ENCODE results near the gene F2. TPM values are rescaled to one million over a fixed set of nuclear protein-coding genes. Genes with fewer than 3 reads are reported as not detected.
"Not testable (repeated sequence)": the region's sequence is repeated elsewhere in the genome, so short reads cannot be mapped to it uniquely, and the experiment has no call there.

Gene F2
- 1,000 to 10,000 TPM in 3 of 6 experiments, 100 to 1,000 TPM in 3; 825 to 1,339 (median 1,089) TPM for total RNA-seq
- long read RNA-seq, transcript F2-201 (14 exons, 2,023 nt): major isoform, 1,124 of 1,306 reads
- long read RNA-seq, partial matches to known transcripts: 56 of 1,306 reads
- long read RNA-seq, other reads (novel, unspliced or antisense): 122 of 1,306 reads

DNA sequence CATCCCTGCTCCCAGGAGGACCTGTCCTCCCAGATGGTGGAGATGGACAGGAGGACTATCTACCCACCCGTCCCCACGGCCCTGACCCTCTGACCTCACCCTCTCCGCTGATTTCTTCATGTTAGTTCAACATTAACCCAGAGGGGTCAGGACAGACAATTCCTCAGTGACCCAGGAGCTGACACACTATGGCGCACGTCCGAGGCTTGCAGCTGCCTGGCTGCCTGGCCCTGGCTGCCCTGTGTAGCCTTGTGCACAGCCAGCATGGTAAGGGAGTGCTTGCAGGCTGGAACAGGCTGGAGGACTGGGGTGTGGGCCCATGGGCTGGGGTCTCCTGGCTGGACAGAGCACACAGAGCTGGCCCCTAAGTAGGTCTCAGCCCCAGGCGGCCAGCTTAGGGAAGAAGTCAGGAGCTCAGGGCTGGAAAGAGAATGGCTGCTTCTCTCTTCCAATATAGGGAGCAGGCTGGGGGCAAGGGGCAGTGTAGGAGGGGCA lies at the start of gene F2:
Gene F2, plus strand, starts transcription at position 166 of the 495 bp plus-strand sequence. Its CDS starts 23 bp downstream, at position 189.
- Histone ChIP-seq H3K27me3 (no peaks in the 10 kb centered on the region), H3K9me3 (no peaks in the 10 kb centered on the region), H3K36me3 (peaks cover 0 to 22% (median 9%) of the 10 kb centered on the region in 4 donors), H3K27ac (peak within 1 kb of the TSS; percentile 63 to 94 (median 81)), H3K4me3 (peak within 1 kb of the TSS; percentile 51 to 88 (median 87)), H3K4me1 (peaks cover 0 to 60% (median 20%) of the 10 kb centered on the region in 4 donors)
- 42% methylated on average over 2 of the region's 7 CpGs for WGBS (ENCODE audit: insufficient coverage, low coverage, low lambda C conversion rate, missing lambda C conversion rate)
- peak; percentile 82 to 93 (median 89) for DNase-seq
- TF ChIP-seq POLR2A (IDR thresholded peaks at IDR 0.05): peak; percentile 92
- TF ChIP-seq, protein P1, sequence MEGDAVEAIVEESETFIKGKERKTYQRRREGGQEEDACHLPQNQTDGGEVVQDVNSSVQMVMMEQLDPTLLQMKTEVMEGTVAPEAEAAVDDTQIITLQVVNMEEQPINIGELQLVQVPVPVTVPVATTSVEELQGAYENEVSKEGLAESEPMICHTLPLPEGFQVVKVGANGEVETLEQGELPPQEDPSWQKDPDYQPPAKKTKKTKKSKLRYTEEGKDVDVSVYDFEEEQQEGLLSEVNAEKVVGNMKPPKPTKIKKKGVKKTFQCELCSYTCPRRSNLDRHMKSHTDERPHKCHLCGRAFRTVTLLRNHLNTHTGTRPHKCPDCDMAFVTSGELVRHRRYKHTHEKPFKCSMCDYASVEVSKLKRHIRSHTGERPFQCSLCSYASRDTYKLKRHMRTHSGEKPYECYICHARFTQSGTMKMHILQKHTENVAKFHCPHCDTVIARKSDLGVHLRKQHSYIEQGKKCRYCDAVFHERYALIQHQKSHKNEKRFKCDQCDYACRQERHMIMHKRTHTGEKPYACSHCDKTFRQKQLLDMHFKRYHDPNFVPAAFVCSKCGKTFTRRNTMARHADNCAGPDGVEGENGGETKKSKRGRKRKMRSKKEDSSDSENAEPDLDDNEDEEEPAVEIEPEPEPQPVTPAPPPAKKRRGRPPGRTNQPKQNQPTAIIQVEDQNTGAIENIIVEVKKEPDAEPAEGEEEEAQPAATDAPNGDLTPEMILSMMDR (IDR thresholded peaks at IDR 0.05): no peak
- peak; percentile 73 to 80 (median 76) for ATAC-seq
- intact Hi-C loops (cut with DNase I): no loop called here

DNA sequence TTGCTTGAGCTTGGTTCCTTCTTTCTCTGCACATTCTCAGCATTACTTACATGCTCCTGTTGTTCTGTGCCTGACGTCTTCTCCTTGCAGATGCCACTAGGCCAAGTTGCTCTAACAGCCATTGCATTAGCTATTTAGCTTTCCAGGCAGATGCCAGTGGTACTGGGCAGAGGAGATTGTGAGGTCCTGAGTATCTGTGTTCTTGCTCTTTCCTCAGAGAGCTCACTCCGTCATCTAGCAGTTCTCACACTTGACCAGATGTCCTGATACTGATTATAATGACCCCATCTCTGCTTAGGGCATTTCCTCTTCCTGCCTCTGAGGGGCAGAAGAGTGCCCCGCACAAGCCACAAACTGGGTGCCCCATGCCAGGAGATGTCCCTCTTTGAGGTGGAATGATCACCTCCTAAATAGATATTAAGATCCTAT lies 49.3 kb upstream of the F2 start:
- DNase-seq (no peak), ATAC-seq (peak; percentile 52 to 60 (median 58))
- H3K9me3 ChIP-seq: no peaks in the 10 kb centered on the region
- H3K4me3 ChIP-seq: no peak overlapping the region
- H3K27me3 ChIP-seq: no peaks in the 10 kb centered on the region
- TF ChIP-seq, protein P1 (IDR thresholded peaks at IDR 0.05): peak; percentile 31 to 59 (median 44)
- TF ChIP-seq POLR2A (IDR thresholded peaks at IDR 0.05): no peak
- H3K4me1 ChIP-seq: peaks cover 0 to 13% (median 6%) of the 10 kb centered on the region in 4 donors
- WGBS (ENCODE audit: insufficient coverage, low coverage, low lambda C conversion rate, missing lambda C conversion rate): 51% methylated on average over 3 of the region's 3 CpGs
- no peak overlapping the region for H3K27ac ChIP-seq
- intact Hi-C loops (cut with DNase I): no loop called here
- peaks cover 0 to 80% (median 34%) of the 10 kb centered on the region in 4 donors for H3K36me3 ChIP-seq

DNA sequence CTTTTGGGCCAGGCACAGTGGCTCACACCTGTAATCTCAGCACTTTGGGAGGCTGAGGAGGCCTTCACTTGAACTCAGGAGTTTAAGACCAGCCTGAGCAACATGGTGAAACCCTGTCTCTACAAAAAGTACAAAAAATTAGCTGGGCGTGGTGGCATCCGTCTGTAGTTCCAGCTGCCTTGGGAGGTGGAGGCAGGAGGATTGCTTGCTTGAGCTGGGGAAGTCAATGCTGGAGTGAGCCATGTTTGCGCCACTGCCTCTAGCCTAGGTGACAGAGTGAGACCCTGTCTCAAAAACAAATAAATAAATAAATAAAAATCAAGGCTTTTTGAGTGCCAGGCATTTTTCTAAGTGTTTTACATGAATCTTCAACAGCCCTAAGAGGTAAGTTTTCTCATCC lies 48.5 kb upstream of the F2 start:
- ATAC-seq; H3K9me3 ChIP-seq; H3K4me3 ChIP-seq; H3K27me3 ChIP-seq; DNase-seq; intact Hi-C loops (cut with DNase I): not testable (repeated sequence)
- H3K36me3 ChIP-seq: peaks cover 0 to 72% (median 34%) of the 10 kb centered on the region in 4 donors
- H3K27ac ChIP-seq: peak overlapping the region in 1 of 3 donors; percentile 19
- WGBS (ENCODE audit: insufficient coverage, low coverage, low lambda C conversion rate, missing lambda C conversion rate): 89% methylated on average over 3 of the region's 3 CpGs
- H3K4me1 ChIP-seq: peaks cover 2 to 21% (median 10%) of the 10 kb centered on the region in 4 donors

DNA sequence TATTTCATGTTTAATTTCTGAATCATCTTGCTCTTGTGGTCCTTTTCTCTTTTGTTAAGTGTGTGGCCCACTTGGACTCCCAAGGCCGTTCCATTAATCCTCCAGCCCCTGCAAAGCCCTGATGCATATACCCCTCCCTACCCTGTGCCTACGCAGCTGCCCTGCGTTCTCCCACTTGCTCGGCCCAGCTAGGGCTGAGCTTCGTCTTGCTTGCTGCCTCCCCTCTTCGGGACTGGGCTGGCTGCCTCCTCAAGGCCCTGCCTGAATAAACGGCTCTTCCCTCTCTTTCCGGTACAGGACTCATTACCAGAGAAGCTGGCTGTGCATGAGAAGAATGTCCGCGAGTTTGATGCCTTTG lies 47.1 kb upstream of the F2 start:
- intact Hi-C loops (cut with DNase I): no loop called here
- TF ChIP-seq, protein P1 (IDR thresholded peaks at IDR 0.05): no peak
- TF ChIP-seq POLR2A (IDR thresholded peaks at IDR 0.05): no peak
- H3K27ac ChIP-seq: no peak overlapping the region
- peaks cover 0 to 63% (median 30%) of the 10 kb centered on the region in 4 donors for H3K36me3 ChIP-seq
- H3K4me3 ChIP-seq: no peak overlapping the region
- ATAC-seq: no peak
- H3K4me1 ChIP-seq: peaks cover 2 to 31% (median 17%) of the 10 kb centered on the region in 4 donors
- H3K27me3 ChIP-seq: no peaks in the 10 kb centered on the region
- DNase-seq: peak in 1 of 3 donors; percentile 34
- 91% methylated on average over 10 of the region's 10 CpGs for WGBS (ENCODE audit: insufficient coverage, low coverage, low lambda C conversion rate, missing lambda C conversion rate)
- no peaks in the 10 kb centered on the region for H3K9me3 ChIP-seq

DNA sequence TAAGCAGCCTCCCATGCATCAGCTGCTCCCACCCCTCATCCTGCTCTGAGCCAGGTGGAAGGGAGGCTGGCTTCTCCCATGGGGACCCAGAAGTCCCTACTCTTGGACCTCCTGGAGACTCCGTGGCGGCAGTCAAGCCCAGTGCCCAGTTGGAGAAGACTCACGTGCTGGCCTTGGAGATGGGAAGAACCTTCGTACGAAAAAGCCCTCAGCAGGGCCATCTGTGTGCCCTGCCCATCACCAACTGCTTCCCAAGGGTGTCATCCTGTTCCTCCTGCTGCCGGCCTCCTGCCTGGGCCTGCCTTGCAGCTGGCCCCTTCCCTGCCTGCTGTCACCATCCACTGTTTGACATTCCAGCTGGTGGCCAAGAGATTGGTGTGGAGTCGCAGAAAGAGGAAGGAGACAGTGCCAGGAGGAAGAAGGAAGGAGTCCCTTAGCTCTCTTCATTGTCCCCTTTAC lies 46.6 kb upstream of the F2 start:
- no peak for ATAC-seq
- TF ChIP-seq, protein P1 (IDR thresholded peaks at IDR 0.05): no peak
- TF ChIP-seq POLR2A (IDR thresholded peaks at IDR 0.05): no peak
- peak in 1 of 3 donors; percentile 39 for DNase-seq
- peaks cover 0 to 61% (median 30%) of the 10 kb centered on the region in 4 donors for H3K36me3 ChIP-seq
- H3K27ac ChIP-seq: no peak overlapping the region
- H3K4me3 ChIP-seq: no peak overlapping the region
- intact Hi-C loops (cut with DNase I): no loop called here
- no peaks in the 10 kb centered on the region for H3K9me3 ChIP-seq
- 40% methylated on average over 1 of the region's 7 CpGs for WGBS (ENCODE audit: insufficient coverage, low coverage, low lambda C conversion rate, missing lambda C conversion rate)
- peaks cover 2 to 31% (median 17%) of the 10 kb centered on the region in 4 donors for H3K4me1 ChIP-seq
- no peaks in the 10 kb centered on the region for H3K27me3 ChIP-seq
